ENCODE data around the gene IFT27. TPM values are rescaled to one million over a fixed set of nuclear protein-coding genes. Genes with fewer than 3 reads are reported as not detected.

IFT27 gene
- total RNA-seq, 1 experiment from 2014 or later = 19.9 TPM

DNA sequence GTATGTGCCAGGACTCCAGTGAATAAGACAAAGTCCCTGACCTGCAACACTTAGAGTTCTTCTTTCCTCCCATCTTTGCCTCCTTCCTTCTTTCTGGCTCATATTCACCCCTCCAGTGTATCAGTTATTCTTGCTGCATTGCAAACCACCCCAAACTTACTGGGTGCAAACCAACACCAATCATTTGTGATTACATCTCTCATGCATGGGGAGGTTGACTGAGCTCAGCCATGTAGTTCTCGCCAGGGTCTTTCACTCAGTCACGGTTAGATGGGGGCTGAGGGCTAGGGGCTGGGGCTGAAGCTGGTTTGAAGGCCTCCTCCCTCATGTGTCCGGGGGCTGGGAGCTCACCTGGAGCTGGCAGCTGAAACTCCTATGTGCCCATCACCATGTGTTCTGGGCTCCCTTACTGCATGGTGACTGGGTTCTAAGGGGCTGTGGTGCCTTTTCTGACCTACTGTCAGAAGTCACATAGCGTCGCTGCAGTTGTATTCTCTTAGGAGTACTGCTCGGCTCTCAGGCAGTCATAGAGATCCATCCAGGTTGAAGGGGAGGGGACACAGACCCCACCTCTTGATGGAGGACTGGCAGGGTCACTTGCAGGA lies 37.4 kb downstream of the IFT27 start:
- Histone ChIP-seq H3K79me2 (ENCODE audit: low read length) (no peaks in the 10 kb centered on the region), H3K9ac (ENCODE audit: low read length) (no peak overlapping the region), H3F3A (ENCODE audit: low read length, unreplicated experiment) (no peaks in the 10 kb centered on the region), H3K9me3 (ENCODE audit: low read length) (no peaks in the 10 kb centered on the region), H2AFZ (ENCODE audit: low read length) (no peak overlapping the region), H4K20me1 (ENCODE audit: low read length) (no peaks in the 10 kb centered on the region), H3K9me2 (replicated peaks; ENCODE audit: low read length) (no peaks in the 10 kb centered on the region), H3K27me3 (ENCODE audit: low read length) (no peaks in the 10 kb centered on the region), H3K4me1 (ENCODE audit: insufficient read depth, low read length) (no peaks in the 10 kb centered on the region), H3K4me3 (ENCODE audit: low read length) (no peak overlapping the region), H3K36me3 (ENCODE audit: low read depth, low read length) (no peaks in the 10 kb centered on the region), H3K4me2 (ENCODE audit: low read length) (no peak overlapping the region), H3K27ac (ENCODE audit: low read length) (no peak overlapping the region)
- no peak for ATAC-seq
- BruUV-seq (replicated peaks) = no TSS peak
- DNase-seq = no peak
- ChIA-PET POLR2A (ENCODE audit: unreplicated experiment) (no interaction called here), CTCF (no interaction called here)
- TF ChIP-seq CTCF (conservative IDR thresholded peaks at IDR 0.05; ENCODE audit: low read depth, low read length) = no peak
- TF ChIP-seq EZH2 (IDR thresholded peaks at IDR 0.05; ENCODE audit: low read length, unreplicated experiment) = no peak
- TF ChIP-seq EZH2phosphoT487 (IDR thresholded peaks at IDR 0.05; ENCODE audit: borderline replicate concordance, low read length) = no peak
- intact Hi-C loops (cut with micrococcal nuclease) = no loop called here

DNA sequence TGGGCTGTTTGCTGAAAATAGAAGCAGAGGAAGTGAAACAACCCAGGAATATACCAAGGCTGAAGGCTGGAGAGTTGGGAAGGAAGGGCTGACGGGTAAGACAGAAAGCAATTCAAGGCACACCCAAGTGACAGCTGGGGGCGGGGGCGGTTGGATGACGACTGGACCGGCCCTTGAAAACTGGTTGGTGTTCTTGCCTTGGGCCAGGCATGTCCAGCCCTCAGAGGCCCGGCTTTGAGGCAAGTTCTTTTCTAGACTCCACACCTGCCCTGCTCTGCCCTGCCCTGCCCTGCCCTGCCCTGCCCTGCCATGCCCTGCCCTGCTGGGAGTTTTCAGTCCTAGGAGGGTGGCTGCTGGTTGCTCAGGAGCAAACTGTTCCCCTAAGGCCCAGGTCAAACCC lies 38.1 kb downstream of the IFT27 start:
- POLR2A ChIA-PET (ENCODE audit: unreplicated experiment) = no interaction called here

GRCh38 chr22:36736701-36737320 lies 39.1 kb downstream of the IFT27 start:
- DNase-seq (no peak), ATAC-seq (no peak)
- ChIA-PET POLR2A (ENCODE audit: unreplicated experiment) (no interaction called here), CTCF (no interaction called here)
- Histone ChIP-seq H3K79me2 (ENCODE audit: low read length) (no peaks in the 10 kb centered on the region), H3K4me3 (ENCODE audit: low read length) (no peak overlapping the region), H3K36me3 (ENCODE audit: low read depth, low read length) (no peaks in the 10 kb centered on the region), H3K27ac (ENCODE audit: low read length) (no peak overlapping the region), H3K4me1 (ENCODE audit: insufficient read depth, low read length) (no peaks in the 10 kb centered on the region), H2AFZ (ENCODE audit: low read length) (no peak overlapping the region), H3K9me2 (replicated peaks; ENCODE audit: low read length) (no peaks in the 10 kb centered on the region), H3K4me2 (ENCODE audit: low read length) (no peak overlapping the region), H3K9me3 (ENCODE audit: low read length) (no peaks in the 10 kb centered on the region), H3K9ac (ENCODE audit: low read length) (no peak overlapping the region), H4K20me1 (ENCODE audit: low read length) (no peaks in the 10 kb centered on the region), H3F3A (ENCODE audit: low read length, unreplicated experiment) (no peaks in the 10 kb centered on the region), H3K27me3 (ENCODE audit: low read length) (no peaks in the 10 kb centered on the region)
- TF ChIP-seq CTCF (conservative IDR thresholded peaks at IDR 0.05; ENCODE audit: low read depth, low read length) (no peak), EZH2phosphoT487 (IDR thresholded peaks at IDR 0.05; ENCODE audit: borderline replicate concordance, low read length) (no peak), EZH2 (IDR thresholded peaks at IDR 0.05; ENCODE audit: low read length, unreplicated experiment) (no peak)
- no TSS peak for BruUV-seq (replicated peaks)
- intact Hi-C loops (cut with micrococcal nuclease) = no loop called here

More for the DNA sequence above, 38.1 kb downstream of the IFT27 start:
- CTCF ChIA-PET = no interaction called here
- H3K4me3 ChIP-seq (ENCODE audit: low read length) = no peak overlapping the region
- H2AFZ ChIP-seq (ENCODE audit: low read length) = no peak overlapping the region
- no peak overlapping the region for H3K27ac ChIP-seq (ENCODE audit: low read length)
- H3K4me1 ChIP-seq (ENCODE audit: insufficient read depth, low read length) = no peaks in the 10 kb centered on the region
- H3K9me2 ChIP-seq (replicated peaks; ENCODE audit: low read length) = no peaks in the 10 kb centered on the region
- ATAC-seq (no peak), DNase-seq (no peak)
- intact Hi-C loops (cut with micrococcal nuclease) = no loop called here
- no TSS peak for BruUV-seq (replicated peaks)
- no peaks in the 10 kb centered on the region for H3K27me3 ChIP-seq (ENCODE audit: low read length)
- TF ChIP-seq EZH2phosphoT487 (IDR thresholded peaks at IDR 0.05; ENCODE audit: borderline replicate concordance, low read length) = no peak
- H3K4me2 ChIP-seq (ENCODE audit: low read length) = no peak overlapping the region
- no peaks in the 10 kb centered on the region for H4K20me1 ChIP-seq (ENCODE audit: low read length)
- no peak overlapping the region for H3K9ac ChIP-seq (ENCODE audit: low read length)
- no peaks in the 10 kb centered on the region for H3K9me3 ChIP-seq (ENCODE audit: low read length)
- no peaks in the 10 kb centered on the region for H3F3A ChIP-seq (ENCODE audit: low read length, unreplicated experiment)
- H3K36me3 ChIP-seq (ENCODE audit: low read depth, low read length) = no peaks in the 10 kb centered on the region
- no peaks in the 10 kb centered on the region for H3K79me2 ChIP-seq (ENCODE audit: low read length)
